ENCODE data around the gene ADAM12. TPM values are rescaled to one million over a fixed set of nuclear protein-coding genes. Genes with fewer than 3 reads are reported as not detected.
"Not testable (repeated sequence)": the region's sequence is repeated elsewhere in the genome, so short reads cannot be mapped to it uniquely, and the experiment has no call there.

The ADAM12 gene
- total RNA-seq, 1 experiment from 2014 or later: not detected

DNA sequence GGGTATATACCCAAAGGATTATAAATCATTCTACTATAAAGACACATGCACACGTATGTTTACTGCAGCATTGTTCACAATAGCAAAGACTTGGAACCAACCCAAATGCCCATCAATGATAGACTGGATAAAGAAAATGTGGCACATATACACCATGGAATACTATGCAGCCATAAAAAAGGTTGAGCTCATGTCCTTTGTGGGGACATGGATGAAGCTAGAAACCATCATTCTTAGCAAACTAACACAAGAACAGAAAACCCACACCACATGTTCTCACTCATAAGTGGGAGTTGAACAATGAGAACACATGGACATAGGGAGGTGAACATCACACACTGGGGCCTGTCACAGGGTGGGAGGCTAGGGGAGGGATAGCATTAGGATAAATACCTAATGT is 215.5 kb downstream of the ADAM12 start:
- DNase-seq; H3K27ac ChIP-seq (ENCODE audit: low read length); H2AFZ ChIP-seq (ENCODE audit: low read length); H3K36me3 ChIP-seq (ENCODE audit: insufficient read depth, low read length); H4K20me1 ChIP-seq (ENCODE audit: insufficient read depth, low read depth, low read length); H3K4me1 ChIP-seq (ENCODE audit: low read length); H3K9ac ChIP-seq (ENCODE audit: low read length); H3K4me3 ChIP-seq (ENCODE audit: low read length); H3K79me2 ChIP-seq (ENCODE audit: low read length); H3K9me2 ChIP-seq (replicated peaks; ENCODE audit: insufficient read depth, low read length); H3K9me3 ChIP-seq (ENCODE audit: low read length); H3K4me2 ChIP-seq (ENCODE audit: low read depth, low read length, poor library complexity, severe bottlenecking); H3K27me3 ChIP-seq (ENCODE audit: low read length): not testable (repeated sequence)

DNA sequence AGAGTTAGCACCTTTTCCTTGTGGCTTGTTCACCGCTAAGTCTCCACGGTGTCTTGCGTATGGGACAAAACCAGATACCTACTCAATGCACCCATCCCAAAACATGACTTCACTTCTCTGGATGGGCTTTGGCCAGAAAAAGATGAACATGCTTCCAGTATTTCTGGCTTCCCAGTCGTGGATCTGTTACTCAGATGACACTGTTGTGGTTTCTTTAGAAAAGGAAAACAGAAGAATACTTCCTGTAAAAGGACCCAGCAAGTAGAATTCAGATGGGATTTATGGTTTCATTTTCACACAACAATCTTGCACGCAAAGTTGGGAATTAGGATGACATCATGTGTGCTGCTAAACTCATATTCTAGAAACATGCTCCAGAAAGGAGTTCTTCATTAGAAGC is 216.7 kb downstream of the ADAM12 start:
- no peaks in the 10 kb centered on the region for H3K9me2 ChIP-seq (replicated peaks; ENCODE audit: insufficient read depth, low read length)
- H3K79me2 ChIP-seq (ENCODE audit: low read length): no peaks in the 10 kb centered on the region
- no peak overlapping the region for H3K4me3 ChIP-seq (ENCODE audit: low read length)
- H4K20me1 ChIP-seq (ENCODE audit: insufficient read depth, low read depth, low read length): no peaks in the 10 kb centered on the region
- H3K9me3 ChIP-seq (ENCODE audit: low read length): no peaks in the 10 kb centered on the region
- H3K36me3 ChIP-seq (ENCODE audit: insufficient read depth, low read length): no peaks in the 10 kb centered on the region
- no peak overlapping the region for H3K4me2 ChIP-seq (ENCODE audit: low read depth, low read length, poor library complexity, severe bottlenecking)
- no peaks in the 10 kb centered on the region for H3K27me3 ChIP-seq (ENCODE audit: low read length)
- no peak for DNase-seq
- no peak overlapping the region for H3K27ac ChIP-seq (ENCODE audit: low read length)
- no peaks in the 10 kb centered on the region for H3K4me1 ChIP-seq (ENCODE audit: low read length)
- H3K9ac ChIP-seq (ENCODE audit: low read length): no peak overlapping the region
- H2AFZ ChIP-seq (ENCODE audit: low read length): no peak overlapping the region

DNA sequence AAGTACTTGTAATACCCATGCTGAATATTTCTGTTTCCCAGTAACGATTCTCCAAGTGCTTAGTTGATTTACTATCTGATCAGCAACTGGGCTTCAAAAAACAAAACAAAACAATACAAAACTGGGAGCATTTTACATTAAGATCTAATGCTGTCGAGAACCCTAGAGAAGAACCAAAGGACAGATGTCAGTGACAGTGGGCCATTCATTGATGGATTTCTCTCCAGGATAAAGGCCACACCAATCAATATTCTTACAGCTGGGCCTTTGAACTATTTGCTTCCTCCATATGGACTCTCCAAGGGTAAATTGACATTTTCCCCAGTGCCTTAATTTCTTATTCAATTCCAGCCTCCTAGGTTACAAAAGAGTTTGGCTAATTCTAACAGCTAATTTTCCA is 217.5 kb downstream of the ADAM12 start:
- no peaks in the 10 kb centered on the region for H3K4me1 ChIP-seq (ENCODE audit: low read length)
- no peak overlapping the region for H2AFZ ChIP-seq (ENCODE audit: low read length)
- no peak overlapping the region for H3K9ac ChIP-seq (ENCODE audit: low read length)
- H3K9me3 ChIP-seq (ENCODE audit: low read length): no peaks in the 10 kb centered on the region
- no peak overlapping the region for H3K27ac ChIP-seq (ENCODE audit: low read length)
- no peaks in the 10 kb centered on the region for H3K9me2 ChIP-seq (replicated peaks; ENCODE audit: insufficient read depth, low read length)
- no peaks in the 10 kb centered on the region for H4K20me1 ChIP-seq (ENCODE audit: insufficient read depth, low read depth, low read length)
- no peak for DNase-seq
- no peak overlapping the region for H3K4me3 ChIP-seq (ENCODE audit: low read length)
- H3K36me3 ChIP-seq (ENCODE audit: insufficient read depth, low read length): no peaks in the 10 kb centered on the region
- H3K4me2 ChIP-seq (ENCODE audit: low read depth, low read length, poor library complexity, severe bottlenecking): no peak overlapping the region
- no peaks in the 10 kb centered on the region for H3K79me2 ChIP-seq (ENCODE audit: low read length)
- H3K27me3 ChIP-seq (ENCODE audit: low read length): no peaks in the 10 kb centered on the region

DNA sequence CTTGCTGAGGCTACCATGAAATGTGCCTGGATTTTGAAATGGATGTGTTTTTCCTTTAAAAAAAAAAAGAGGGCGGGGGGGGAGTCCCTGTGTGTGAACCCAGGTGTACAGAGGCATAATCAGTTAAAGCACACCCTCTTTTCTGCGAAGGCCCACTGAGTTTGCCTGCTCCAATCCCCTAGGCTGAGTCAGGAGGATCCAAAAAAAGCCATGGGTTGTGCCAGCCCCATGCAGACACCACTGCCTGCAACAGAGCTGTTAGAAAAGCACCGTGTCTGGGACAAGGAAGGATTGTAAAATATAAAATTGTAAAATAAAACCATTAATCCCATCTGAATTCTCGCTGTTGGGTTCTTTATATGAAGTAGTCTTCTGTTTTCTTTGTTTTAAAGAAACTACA is 217.9 kb downstream of the ADAM12 start:
- Histone ChIP-seq H3K9me2 (replicated peaks; ENCODE audit: insufficient read depth, low read length) (no peaks in the 10 kb centered on the region), H3K4me2 (ENCODE audit: low read depth, low read length, poor library complexity, severe bottlenecking) (no peak overlapping the region), H3K9ac (ENCODE audit: low read length) (no peak overlapping the region), H3K4me3 (ENCODE audit: low read length) (no peak overlapping the region), H3K9me3 (ENCODE audit: low read length) (no peaks in the 10 kb centered on the region), H3K27ac (ENCODE audit: low read length) (no peak overlapping the region), H3K4me1 (ENCODE audit: low read length) (no peaks in the 10 kb centered on the region), H2AFZ (ENCODE audit: low read length) (no peak overlapping the region), H3K79me2 (ENCODE audit: low read length) (no peaks in the 10 kb centered on the region), H3K36me3 (ENCODE audit: insufficient read depth, low read length) (no peaks in the 10 kb centered on the region), H4K20me1 (ENCODE audit: insufficient read depth, low read depth, low read length) (no peaks in the 10 kb centered on the region), H3K27me3 (ENCODE audit: low read length) (no peaks in the 10 kb centered on the region)
- no peak for DNase-seq

DNA sequence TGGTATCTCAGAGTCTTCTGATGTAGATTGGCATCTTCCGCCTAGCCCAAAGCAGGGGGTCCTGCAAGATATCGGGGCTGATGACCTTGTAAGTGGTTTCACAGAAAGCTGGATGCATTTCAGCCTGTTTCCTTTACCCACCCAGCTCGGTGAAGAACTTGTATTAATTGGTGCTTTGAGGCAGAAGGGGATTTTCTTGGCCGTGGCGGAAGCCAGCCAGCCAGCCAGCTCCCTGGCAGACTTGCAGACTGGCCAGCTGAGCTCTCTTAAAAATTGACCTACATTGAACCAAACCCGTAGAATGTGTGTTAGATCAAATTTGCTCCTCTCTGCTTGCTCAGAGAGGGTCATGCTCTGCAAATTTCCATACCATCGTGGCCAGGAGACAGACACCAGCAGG is 218.4 kb downstream of the ADAM12 start:
- Histone ChIP-seq H2AFZ (ENCODE audit: low read length) (no peak overlapping the region), H3K9me3 (ENCODE audit: low read length) (no peaks in the 10 kb centered on the region), H3K4me2 (ENCODE audit: low read depth, low read length, poor library complexity, severe bottlenecking) (no peak overlapping the region), H3K36me3 (ENCODE audit: insufficient read depth, low read length) (no peaks in the 10 kb centered on the region), H3K4me1 (ENCODE audit: low read length) (no peaks in the 10 kb centered on the region), H3K79me2 (ENCODE audit: low read length) (no peaks in the 10 kb centered on the region), H3K9ac (ENCODE audit: low read length) (no peak overlapping the region), H3K27me3 (ENCODE audit: low read length) (no peaks in the 10 kb centered on the region), H3K27ac (ENCODE audit: low read length) (no peak overlapping the region), H3K9me2 (replicated peaks; ENCODE audit: insufficient read depth, low read length) (no peaks in the 10 kb centered on the region), H4K20me1 (ENCODE audit: insufficient read depth, low read depth, low read length) (no peaks in the 10 kb centered on the region), H3K4me3 (ENCODE audit: low read length) (no peak overlapping the region)
- DNase-seq: no peak

DNA sequence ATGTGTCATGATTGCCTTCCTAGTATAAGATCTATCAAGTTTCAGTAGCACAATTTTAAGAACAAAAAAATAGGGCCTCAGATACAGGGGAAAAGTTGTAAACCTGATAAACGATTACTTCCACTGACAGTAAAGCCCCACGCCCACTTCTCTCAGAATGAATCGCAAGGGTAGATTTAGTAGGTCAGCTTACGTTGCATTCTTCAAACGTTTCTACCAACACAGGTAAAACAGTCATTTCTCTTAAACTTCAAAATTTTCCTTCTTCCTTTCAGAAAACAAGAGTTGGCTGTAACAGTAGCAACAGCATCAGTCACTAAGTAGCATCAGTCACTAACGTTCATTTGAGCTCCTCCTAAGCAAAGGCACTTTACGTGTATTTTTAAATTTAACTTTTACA is 221.5 kb downstream of the ADAM12 start:
- Histone ChIP-seq H3K36me3 (ENCODE audit: insufficient read depth, low read length) (no peaks in the 10 kb centered on the region), H3K9me3 (ENCODE audit: low read length) (no peaks in the 10 kb centered on the region), H4K20me1 (ENCODE audit: insufficient read depth, low read depth, low read length) (no peaks in the 10 kb centered on the region), H3K9ac (ENCODE audit: low read length) (no peak overlapping the region), H2AFZ (ENCODE audit: low read length) (no peak overlapping the region), H3K4me1 (ENCODE audit: low read length) (no peaks in the 10 kb centered on the region), H3K4me2 (ENCODE audit: low read depth, low read length, poor library complexity, severe bottlenecking) (no peak overlapping the region), H3K9me2 (replicated peaks; ENCODE audit: insufficient read depth, low read length) (no peaks in the 10 kb centered on the region), H3K79me2 (ENCODE audit: low read length) (no peaks in the 10 kb centered on the region), H3K4me3 (ENCODE audit: low read length) (no peak overlapping the region), H3K27ac (ENCODE audit: low read length) (no peak overlapping the region), H3K27me3 (ENCODE audit: low read length) (no peaks in the 10 kb centered on the region)
- no peak for DNase-seq

DNA sequence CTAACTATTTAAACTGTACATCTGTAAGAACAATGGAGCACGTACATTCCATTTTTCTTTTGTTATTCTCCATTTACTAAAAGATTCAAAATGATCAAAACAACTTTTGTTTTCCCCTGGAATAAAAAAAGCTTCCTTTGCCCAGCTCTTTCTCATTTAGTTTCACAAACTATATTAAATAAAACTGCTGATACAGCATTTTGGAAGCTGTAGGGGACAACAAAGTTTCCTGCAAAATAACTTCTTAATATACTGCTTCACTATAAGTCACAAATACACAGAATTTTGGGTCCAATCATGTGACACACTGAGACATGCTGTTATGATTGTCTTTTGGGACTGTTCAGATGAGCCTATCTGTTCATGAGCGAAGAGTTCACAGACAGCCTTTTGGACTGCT is 222.4 kb downstream of the ADAM12 start:
- no peaks in the 10 kb centered on the region for H3K27me3 ChIP-seq (ENCODE audit: low read length)
- no peak overlapping the region for H3K9ac ChIP-seq (ENCODE audit: low read length)
- no peak overlapping the region for H2AFZ ChIP-seq (ENCODE audit: low read length)
- H3K9me2 ChIP-seq (replicated peaks; ENCODE audit: insufficient read depth, low read length): no peaks in the 10 kb centered on the region
- H3K79me2 ChIP-seq (ENCODE audit: low read length): no peaks in the 10 kb centered on the region
- no peaks in the 10 kb centered on the region for H3K9me3 ChIP-seq (ENCODE audit: low read length)
- no peak overlapping the region for H3K27ac ChIP-seq (ENCODE audit: low read length)
- no peak for DNase-seq
- no peaks in the 10 kb centered on the region for H4K20me1 ChIP-seq (ENCODE audit: insufficient read depth, low read depth, low read length)
- no peaks in the 10 kb centered on the region for H3K36me3 ChIP-seq (ENCODE audit: insufficient read depth, low read length)
- H3K4me3 ChIP-seq (ENCODE audit: low read length): no peak overlapping the region
- H3K4me2 ChIP-seq (ENCODE audit: low read depth, low read length, poor library complexity, severe bottlenecking): no peak overlapping the region
- H3K4me1 ChIP-seq (ENCODE audit: low read length): no peaks in the 10 kb centered on the region

DNA sequence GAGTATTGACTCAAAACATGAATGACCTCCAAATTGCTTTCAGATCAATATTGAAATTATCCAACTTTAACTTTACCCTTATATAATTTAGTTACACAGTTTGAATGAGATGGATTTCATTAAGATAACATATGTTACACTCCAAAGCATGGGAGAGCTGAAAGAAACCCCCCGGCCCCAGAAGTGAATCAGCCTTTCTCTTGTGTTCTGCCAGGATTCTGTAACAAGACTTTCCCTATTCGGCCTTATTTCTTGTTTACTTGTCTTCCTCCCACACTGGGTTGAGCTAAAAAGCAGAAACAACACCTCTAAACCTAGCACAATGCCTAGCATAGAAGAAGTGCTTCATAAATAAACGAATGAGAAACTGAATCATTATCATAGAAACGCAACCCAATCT is 224.8 kb downstream of the ADAM12 start:
- H3K27ac ChIP-seq (ENCODE audit: low read length): no peak overlapping the region
- no peak overlapping the region for H3K4me3 ChIP-seq (ENCODE audit: low read length)
- no peaks in the 10 kb centered on the region for H3K9me3 ChIP-seq (ENCODE audit: low read length)
- H4K20me1 ChIP-seq (ENCODE audit: insufficient read depth, low read depth, low read length): no peaks in the 10 kb centered on the region
- DNase-seq: no peak
- no peaks in the 10 kb centered on the region for H3K4me1 ChIP-seq (ENCODE audit: low read length)
- no peaks in the 10 kb centered on the region for H3K9me2 ChIP-seq (replicated peaks; ENCODE audit: insufficient read depth, low read length)
- no peaks in the 10 kb centered on the region for H3K36me3 ChIP-seq (ENCODE audit: insufficient read depth, low read length)
- H3K4me2 ChIP-seq (ENCODE audit: low read depth, low read length, poor library complexity, severe bottlenecking): no peak overlapping the region
- H3K27me3 ChIP-seq (ENCODE audit: low read length): no peaks in the 10 kb centered on the region
- H2AFZ ChIP-seq (ENCODE audit: low read length): no peak overlapping the region
- H3K79me2 ChIP-seq (ENCODE audit: low read length): no peaks in the 10 kb centered on the region
- no peak overlapping the region for H3K9ac ChIP-seq (ENCODE audit: low read length)

DNA sequence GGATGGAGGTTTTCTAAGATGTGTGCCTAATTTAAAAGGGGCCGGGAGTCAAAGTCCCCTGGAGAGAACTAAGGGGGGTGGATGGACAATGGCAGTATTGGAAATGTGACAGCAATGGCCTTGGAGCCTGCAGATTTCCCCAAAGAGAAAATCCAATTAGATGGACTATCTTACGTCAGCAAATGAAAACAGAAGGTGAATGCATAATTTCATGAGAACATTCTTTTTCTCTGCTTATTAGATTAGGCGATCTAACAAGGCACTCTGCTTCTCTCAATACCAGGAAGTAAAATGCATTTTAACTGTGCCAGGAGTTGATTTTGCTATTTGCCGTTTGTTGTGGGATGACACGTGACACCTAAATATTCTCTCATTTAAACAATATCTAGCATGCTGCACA is 226.6 kb downstream of the ADAM12 start:
- no peaks in the 10 kb centered on the region for H3K79me2 ChIP-seq (ENCODE audit: low read length)
- H3K4me2 ChIP-seq (ENCODE audit: low read depth, low read length, poor library complexity, severe bottlenecking): no peak overlapping the region
- no peak overlapping the region for H3K9ac ChIP-seq (ENCODE audit: low read length)
- no peak overlapping the region for H3K4me3 ChIP-seq (ENCODE audit: low read length)
- no peaks in the 10 kb centered on the region for H3K9me3 ChIP-seq (ENCODE audit: low read length)
- H2AFZ ChIP-seq (ENCODE audit: low read length): no peak overlapping the region
- no peak for DNase-seq
- no peaks in the 10 kb centered on the region for H3K36me3 ChIP-seq (ENCODE audit: insufficient read depth, low read length)
- no peak overlapping the region for H3K27ac ChIP-seq (ENCODE audit: low read length)
- H3K4me1 ChIP-seq (ENCODE audit: low read length): no peaks in the 10 kb centered on the region
- no peaks in the 10 kb centered on the region for H4K20me1 ChIP-seq (ENCODE audit: insufficient read depth, low read depth, low read length)
- no peaks in the 10 kb centered on the region for H3K27me3 ChIP-seq (ENCODE audit: low read length)
- no peaks in the 10 kb centered on the region for H3K9me2 ChIP-seq (replicated peaks; ENCODE audit: insufficient read depth, low read length)
